HG02642 (cell line): ENCODE measurements around the gene TRAPPC10.

Experiments used
- ATAC-seq: cut with Tn5 transposase; IDR thresholded peaks from one replicate; pipeline ENCODE4 v1.9.1; 2021; ENCODE audit warnings: mild to moderate bottlenecking; ENCODE audit not compliant: unreplicated experiment, poor library complexity

TRAPPC10 gene

DNA sequence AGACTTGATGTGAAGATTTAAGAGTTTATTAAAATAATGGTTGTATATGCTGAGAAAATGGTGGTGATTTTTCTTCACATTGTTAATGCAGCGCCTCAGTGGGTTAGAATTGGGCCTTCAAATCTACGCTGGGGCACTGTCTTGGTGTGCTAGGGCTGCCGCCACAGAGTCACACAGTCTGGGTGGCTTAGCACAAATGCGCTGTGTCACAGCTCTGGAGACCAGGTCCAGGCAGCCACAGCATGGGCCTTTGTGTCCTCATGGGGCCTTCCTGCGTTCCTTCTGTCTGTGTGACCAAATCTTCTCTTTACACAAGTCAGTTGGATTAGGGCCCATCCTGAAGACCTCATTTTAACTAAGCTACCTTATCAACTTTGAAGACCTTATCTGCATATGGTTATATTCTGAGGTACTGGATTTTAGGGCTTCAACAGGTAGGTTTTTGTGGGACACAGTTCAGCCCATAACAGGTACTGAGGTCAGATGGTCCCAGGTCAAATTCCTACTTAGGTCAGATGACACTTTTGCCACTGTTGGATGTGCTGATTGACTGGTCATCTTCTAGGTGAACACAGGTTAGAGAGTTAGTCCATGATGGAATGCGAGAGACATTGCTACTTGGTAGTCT is 17.5 kb downstream of the TRAPPC10 start:
- no peak for ATAC-seq

- ATAC-seq = no peak
Measured at GRCh38 chr21:44035244-44035643, 23.1 kb downstream of the TRAPPC10 start.

DNA sequence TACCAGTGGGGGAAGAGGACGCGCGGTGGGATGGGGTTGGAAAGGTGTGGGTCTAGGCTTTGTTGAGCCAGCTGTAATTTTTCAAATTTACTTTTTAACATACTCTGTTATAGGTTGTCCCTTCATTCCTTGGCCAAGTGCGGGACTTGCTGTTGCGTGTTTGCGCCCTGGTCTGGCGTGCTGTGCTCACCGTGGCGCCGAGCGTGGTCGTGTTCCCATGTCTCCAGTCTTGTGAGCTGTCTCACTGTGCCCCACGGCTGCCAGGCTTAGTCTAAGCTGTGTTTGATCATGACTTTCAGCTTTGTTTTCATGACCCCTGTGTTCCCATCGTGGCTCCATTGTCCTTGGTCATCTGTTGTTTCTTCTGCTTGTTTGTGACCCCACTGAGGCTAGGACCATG is 26.0 kb downstream of the TRAPPC10 start:
- no peak for ATAC-seq

DNA sequence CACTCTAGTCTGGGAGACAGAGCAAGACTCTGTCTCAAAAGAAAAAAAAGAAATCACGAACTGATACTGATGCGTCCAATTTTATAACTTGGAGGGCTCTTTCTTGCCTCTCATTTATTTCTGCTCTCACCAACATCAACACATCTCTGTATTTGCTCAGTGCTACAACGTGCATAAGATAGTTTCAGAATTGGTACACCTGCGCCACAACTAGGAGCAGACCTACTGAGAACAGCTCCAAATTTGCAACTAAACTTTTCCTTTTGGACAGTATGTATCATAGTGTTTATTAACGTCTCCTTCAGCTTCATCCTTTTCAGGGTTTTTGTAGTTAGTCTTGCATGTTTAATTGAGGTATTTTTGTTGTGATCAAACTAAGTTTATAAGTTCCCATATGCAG is 27.7 kb downstream of the TRAPPC10 start:
- ATAC-seq = no peak

DNA sequence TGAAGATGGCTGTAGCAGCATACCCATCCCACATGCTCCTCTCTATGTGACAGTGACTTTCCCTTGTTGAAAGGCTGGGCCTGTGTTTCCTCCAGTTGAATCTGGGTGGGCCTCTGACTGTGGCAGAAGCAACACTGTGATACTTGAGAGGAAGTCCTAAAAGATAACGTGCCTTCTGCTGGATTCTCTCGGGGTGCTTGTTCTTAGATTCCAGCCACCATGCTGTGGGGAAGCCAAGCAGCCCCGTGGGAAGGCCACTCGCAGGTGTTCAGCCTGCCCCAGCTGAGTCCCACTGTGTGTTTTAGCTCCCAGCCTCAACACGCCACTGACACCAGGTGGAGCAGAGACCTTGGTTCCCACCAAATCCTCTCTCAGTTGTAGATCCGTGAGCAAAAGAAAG is 31.5 kb downstream of the TRAPPC10 start:
- ATAC-seq = no peak

GRCh38 chr21:44046734-44047133 is 34.6 kb downstream of the TRAPPC10 start:
- ATAC-seq = no peak

DNA sequence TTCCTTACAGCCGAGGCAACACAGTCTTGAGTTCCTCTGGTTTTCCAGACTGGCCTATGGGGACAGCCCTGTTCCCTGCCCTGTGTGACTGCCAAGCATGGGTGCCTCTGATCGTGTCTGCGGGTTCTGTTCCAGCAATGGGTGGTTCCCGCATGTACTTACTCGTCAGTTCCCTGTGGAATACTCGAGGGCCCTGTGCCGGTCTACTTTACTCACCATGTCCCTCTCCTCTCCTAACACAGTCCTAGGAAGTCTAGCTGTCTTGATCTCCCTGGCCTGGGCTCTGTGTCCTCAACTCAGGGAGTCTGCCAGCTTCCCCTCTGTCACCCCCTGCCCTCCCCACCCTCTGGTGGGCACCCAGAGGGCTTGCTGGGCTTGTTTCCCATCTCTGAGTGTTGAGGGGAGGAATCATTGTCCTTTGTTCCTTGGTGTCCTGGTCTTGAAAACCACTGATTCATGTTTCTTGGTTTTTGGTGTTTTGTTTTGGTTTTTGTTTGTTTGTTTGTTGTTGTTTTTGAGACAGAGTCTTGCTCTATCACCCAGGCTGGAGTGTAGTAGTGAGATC is 36.0 kb downstream of the TRAPPC10 start:
- ATAC-seq = no peak

DNA sequence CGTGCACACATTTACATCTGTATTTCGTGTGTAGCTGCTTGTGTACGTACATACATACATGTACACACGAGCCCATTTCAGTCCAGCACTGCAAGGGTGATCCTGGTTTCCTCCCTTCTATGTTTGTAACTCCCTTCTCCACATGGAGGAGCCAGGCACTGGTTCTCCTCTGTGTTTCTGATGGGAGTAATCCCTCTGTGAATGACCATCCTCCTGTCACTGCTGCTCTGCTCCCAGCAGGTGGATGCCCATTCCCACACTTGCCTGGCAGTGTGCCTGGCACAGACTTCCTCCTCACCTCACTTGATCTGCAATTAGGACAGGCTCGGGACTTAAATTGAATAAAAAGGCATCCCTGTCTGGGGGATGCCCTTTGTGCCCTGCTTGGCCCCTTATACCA is 37.1 kb downstream of the TRAPPC10 start:
- no peak for ATAC-seq

DNA sequence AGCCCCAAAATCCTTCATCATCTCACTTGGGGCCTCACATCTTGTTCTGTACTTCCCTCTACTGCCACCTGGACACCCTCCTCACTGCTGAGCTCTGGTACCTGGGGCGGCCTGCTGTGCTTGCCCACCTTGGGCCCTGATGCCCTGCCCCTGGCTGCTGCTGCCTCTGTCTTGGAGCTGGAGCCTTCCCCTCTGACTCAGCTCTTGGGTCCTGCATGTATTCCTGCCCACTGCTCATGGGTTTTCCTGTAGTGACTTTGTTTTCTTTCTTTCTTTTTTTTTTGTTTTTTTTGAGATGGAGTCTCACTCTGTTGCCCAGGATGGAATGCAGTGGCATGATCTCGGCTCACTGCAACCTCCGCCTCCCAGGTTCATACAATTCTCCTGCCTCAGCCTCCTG is 37.5 kb downstream of the TRAPPC10 start:
- ATAC-seq = no peak

- ATAC-seq = no peak
Measured at GRCh38 chr21:44050276-44050675, 38.2 kb downstream of the TRAPPC10 start.

DNA sequence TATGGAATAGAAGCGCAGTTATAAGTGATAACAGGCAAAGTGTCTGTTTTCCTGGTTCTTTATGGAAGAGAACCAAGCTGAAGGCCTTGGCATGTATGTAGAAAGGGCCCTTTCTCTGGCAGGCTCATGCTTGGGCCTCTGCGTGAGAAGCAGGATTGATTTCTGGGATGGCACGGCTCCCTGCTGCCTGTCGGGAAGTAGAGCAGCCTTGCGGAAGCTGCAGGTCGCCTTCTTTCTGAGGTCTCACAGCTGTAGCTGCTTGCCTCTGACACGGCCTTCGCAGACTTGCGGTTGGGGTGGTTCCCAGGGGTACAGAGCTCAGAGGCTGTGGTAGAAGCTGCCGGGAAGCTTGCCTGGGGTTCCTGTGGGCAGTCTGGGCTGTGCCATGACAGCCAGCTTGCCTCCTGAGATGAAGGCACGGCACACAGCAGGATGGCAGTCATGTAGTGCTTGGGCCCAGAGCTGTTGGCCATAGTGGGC is 39.4 kb downstream of the TRAPPC10 start:
- ATAC-seq = no peak

DNA sequence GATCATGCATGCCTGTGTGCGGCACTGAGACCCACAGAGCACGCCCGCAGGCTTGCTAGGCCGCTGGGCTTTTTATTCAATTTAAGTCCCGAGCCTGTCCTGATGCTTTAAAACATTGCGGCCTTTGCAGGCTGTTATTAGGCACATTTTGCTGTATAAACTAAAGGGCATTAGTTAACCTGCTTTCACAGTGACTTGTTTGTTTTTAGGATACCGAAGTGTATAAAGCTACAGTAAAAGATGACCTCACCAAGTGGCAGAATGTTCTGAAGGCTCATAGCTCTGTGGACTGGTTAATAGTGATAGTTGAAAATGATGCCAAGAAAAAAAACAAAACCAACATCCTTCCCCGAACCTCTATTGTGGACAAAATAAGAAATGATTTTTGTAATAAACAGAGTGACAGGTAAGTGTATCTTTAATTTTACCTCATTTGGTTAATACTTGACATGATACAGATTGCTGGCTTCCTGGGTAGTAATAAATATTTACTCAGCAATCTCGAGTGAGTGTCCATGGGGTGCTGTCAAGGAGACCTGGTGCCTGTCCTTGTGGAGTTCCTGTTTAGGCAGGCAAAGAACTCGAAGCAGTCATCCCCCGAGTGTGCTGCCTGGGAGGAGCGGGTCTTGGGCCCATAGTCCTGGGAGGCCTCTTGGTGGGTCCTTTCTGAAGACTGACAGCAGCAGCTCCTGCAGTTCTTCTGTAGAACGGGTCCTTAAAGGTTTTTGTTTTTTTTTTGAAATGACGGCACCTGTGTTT is 40.1 kb downstream of the TRAPPC10 start:
- ATAC-seq = no peak

DNA sequence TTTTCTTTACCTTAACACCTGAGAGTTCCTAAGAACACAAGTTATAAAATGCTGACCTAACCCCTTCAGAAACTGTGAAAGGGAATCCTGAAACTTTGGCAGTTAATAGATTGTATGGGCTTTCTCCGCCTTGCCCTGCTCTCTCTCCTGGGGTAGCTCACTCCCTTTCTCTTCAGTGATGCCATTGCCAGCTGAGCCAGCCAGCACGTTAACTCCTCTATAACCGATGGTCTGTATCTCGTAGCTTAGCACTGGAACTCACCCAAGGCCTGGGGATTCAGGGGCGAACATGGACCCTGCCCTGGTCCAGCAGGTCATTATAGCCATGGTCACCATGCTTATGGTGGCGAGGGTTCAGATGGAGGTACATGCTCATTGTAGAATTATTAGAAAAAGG is 40.7 kb downstream of the TRAPPC10 start:
- ATAC-seq = no peak

- no peak for ATAC-seq
Measured at GRCh38 chr21:44053567-44053966, 41.5 kb downstream of the TRAPPC10 start.

GRCh38 chr21:44054710-44055109 is 42.6 kb downstream of the TRAPPC10 start:
- ATAC-seq = no peak

DNA sequence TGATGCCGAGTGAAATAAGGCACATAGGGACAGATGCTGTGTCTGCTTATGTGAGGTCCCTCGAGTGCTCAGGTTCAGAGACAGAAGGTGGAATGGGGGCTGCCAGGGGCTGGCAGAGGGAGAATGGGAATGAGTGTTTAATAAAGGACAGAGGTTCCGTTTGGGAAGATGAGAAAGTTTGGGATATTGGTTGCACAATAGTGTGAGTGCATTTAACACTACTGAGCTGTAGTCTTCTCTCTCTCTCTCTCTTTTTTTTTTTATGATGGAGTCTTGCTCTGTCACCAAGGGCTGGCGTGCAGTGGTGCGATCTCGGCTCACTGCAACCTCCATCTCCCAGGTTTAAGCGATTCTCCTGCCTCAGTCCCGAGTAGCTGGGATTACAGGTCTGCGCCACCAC is 44.9 kb downstream of the TRAPPC10 start:
- no peak for ATAC-seq

DNA sequence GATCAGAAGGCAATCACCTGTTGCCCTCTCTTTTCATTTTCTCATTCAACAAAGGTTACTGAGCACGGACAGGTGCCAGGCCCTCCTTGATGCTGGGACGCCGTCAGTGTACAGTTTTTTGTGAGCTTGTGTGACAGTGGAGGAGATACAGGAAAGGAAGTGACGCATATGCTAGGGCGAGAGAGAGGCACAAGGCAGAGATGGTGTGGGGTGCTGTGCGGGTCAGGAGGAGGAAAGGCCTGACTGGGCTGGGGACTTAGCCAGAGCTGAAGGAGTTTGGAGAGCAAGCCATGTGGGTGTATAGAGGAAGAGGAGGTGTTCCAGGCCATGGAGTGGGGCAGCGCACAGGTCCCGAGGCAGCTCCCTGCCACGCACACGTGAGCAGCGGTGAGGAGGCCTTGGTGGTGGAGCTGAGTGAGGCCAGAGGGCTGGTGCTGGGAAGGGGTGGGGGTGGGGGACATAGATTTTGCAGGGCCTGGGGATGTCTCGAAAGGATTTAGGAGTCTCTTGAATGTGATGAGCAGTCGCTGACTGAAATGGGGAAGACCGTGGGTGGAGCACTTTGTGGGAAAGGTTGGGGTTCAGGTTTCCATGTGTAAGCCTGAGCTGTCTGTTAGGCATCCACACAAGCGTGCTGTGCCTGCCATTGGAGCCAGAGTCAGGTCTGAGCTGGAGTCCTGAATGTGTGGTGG is 46.0 kb downstream of the TRAPPC10 start:
- ATAC-seq = no peak

DNA sequence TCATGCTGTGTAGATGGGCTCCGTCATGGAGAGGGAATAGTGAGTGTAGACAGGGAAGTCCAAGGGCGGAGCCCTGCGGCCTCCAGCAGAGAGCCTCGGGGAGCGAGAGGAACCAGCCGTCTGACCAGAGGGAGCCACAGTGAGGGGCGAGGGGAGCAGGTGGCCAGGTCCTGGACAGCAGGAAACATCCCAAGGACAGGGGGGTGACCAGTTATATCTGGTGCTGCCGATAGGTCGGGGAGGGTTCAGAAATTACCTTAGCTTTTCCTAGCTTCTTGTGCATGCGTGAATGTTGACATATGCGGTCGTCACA is 46.5 kb downstream of the TRAPPC10 start:
- no peak for ATAC-seq

DNA sequence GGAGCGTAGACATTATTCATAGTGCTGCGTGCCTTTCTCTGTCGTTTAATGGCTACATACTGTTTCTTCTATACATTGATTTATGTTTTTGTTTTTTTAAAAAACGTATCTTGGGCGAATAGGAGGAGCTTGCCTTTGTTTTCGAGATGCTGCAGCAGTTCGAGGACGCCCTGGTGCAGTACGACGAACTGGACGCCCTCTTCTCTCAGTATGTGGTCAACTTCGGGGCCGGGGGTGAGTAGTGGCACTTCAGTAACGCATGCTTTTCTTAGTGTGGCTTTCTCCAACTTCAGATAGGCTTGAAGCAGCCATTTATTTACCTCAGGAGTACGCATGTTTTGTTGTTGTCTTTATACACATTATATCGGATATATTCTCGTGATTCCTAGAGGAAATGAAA is 46.9 kb downstream of the TRAPPC10 start:
- ATAC-seq = no peak

DNA sequence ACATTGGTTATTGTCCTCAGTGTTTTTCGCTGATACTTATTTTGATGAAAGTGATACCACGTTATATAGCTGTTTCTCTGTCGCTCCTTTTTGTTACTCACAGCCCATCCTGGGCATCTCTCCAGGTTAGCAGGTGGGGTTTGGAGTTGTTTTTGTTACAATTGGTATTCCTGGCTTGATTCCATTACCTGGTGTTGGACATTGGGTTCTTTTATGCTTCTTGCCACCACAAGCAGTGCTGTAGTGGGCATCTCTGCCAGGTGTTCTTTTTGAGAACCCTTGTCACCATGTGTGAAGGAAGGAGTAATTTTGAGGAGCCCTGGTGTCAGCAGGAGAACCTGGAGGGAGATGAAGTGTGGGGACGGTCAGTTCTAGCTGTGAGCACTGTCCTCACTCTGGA is 47.6 kb downstream of the TRAPPC10 start:
- no peak for ATAC-seq

DNA sequence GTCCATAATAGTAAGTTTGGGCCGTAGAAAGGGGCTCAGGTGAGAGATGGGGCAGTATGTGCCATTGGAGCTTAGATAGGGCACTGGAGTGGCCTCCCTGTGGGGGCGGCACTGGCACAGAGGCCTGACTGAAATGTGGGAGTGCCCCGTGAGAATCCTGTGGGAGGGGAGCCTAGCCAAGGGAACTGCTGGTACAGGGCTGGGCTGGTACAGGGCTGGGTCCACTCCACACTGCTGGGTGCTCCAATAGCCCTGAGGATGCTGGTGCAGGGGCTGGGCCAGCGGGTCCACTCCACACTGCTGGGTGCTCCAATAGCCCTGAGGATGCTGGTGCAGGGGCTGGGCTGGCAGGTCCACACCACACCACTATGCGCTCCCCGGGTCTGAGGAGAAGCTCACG is 50.3 kb downstream of the TRAPPC10 start:
- ATAC-seq = no peak
